ENCODE data around the gene TMEM41A. TPM values are rescaled to one million over a fixed set of nuclear protein-coding genes. Genes with fewer than 3 reads are reported as not detected.

Gene TMEM41A
- total RNA-seq = 14.5 and 15.3 TPM in 2 replicates

GRCh38 chr3:185498503-185499396 lies at the start of gene TMEM41A:
TMEM41A (minus strand) TSS chr3:185499035; CDS start chr3:185498961, 74 bp downstream.

Other genes starting within 250 kb of the TMEM41A start
- 8.2 and 10.5 TPM in 2 replicates for gene EHHADH, start 245.0 kb downstream of the TMEM41A start, total RNA-seq
- 18.0 and 20.4 TPM in 2 replicates for gene MAP3K13, start 135.9 kb downstream of the TMEM41A start, total RNA-seq
- gene LIPH, start 53.6 kb upstream of the TMEM41A start, total RNA-seq = 1.2 and 3.4 TPM in 2 replicates
- gene SENP2, start 87.3 kb upstream of the TMEM41A start, total RNA-seq = 41.3 and 42.4 TPM in 2 replicates